Mucosa of rectum (tissue), 2 donors: ENCODE results near the gene C5orf58.
A peak's percentile ranks its signal among the peaks of the same experiment; 100 is the strongest.

Experiments
- H3K27ac ChIP-seq, 2 donors: one replicate each; pipeline ENCODE4 v1.7.0; 2013; ENCODE audit warnings: inconsistent platforms in 2 of 2, low read depth in 2 of 2, low read length in 2 of 2
- H3K27me3 ChIP-seq, 2 donors: one replicate each; pipeline ENCODE4 v1.7.0; 2013; ENCODE audit warnings: low read length in 2 of 2; ENCODE audit not compliant: control insufficient read depth in 2 of 2, insufficient read depth in 2 of 2
- H3K36me3 ChIP-seq, 2 donors: one replicate each; pipeline ENCODE4 v1.7.0; 2013; ENCODE audit warnings: low read length in 2 of 2; ENCODE audit not compliant: control insufficient read depth in 2 of 2, insufficient read depth in 2 of 2
- H3K4me1 ChIP-seq, 2 donors: one replicate each; pipeline ENCODE4 v1.7.0; 2013; ENCODE audit warnings: low read length in 2 of 2, mild to moderate bottlenecking in 1 of 2; ENCODE audit not compliant: control insufficient read depth in 2 of 2, insufficient read depth in 2 of 2
- H3K4me3 ChIP-seq, 2 donors: one replicate each; pipeline ENCODE4 v1.7.0; 2013; ENCODE audit warnings: low read length in 2 of 2
- H3K9ac ChIP-seq, 2 donors: one replicate each; pipeline ENCODE4 v1.7.0; 2013; ENCODE audit warnings: low read length in 2 of 2, low read depth in 1 of 2, mild to moderate bottlenecking in 1 of 2
- H3K9me3 ChIP-seq, 2 donors: one replicate each; pipeline ENCODE4 v1.7.0; 2013; ENCODE audit warnings: low read length in 2 of 2; ENCODE audit not compliant: control insufficient read depth in 2 of 2
- donor health status: healthy.
- donor health status: Normal muscosa, but diverticular disease.

The C5orf58 gene

GRCh38 chr5:170278611-170279458 is 46.0 kb downstream of the C5orf58 start:
- Histone ChIP-seq H3K27me3 (no peaks in the 10 kb centered on the region), H3K36me3 (peaks cover 0 to 3% of the 10 kb centered on the region in 2 donors), H3K4me1 (peaks cover 8 to 16% of the 10 kb centered on the region in 2 donors), H3K9me3 (no peaks in the 10 kb centered on the region), H3K9ac (peak overlapping the region in 1 of 2 donors; percentile 6), H3K27ac (peak overlapping the region in 1 of 2 donors; percentile 40), H3K4me3 (no peak overlapping the region)

GRCh38 chr5:170279459-170279817 is 46.7 kb downstream of the C5orf58 start:
- no peak overlapping the region for H3K4me3 ChIP-seq
- no peaks in the 10 kb centered on the region for H3K36me3 ChIP-seq
- peaks cover 8 to 16% of the 10 kb centered on the region in 2 donors for H3K4me1 ChIP-seq
- H3K9ac ChIP-seq: no peak overlapping the region
- no peaks in the 10 kb centered on the region for H3K9me3 ChIP-seq
- no peaks in the 10 kb centered on the region for H3K27me3 ChIP-seq
- H3K27ac ChIP-seq: peak overlapping the region in 1 of 2 donors; percentile 40

GRCh38 chr5:170280011-170280493 is 47.3 kb downstream of the C5orf58 start:
- H3K27me3 ChIP-seq: no peaks in the 10 kb centered on the region
- no peak overlapping the region for H3K9ac ChIP-seq
- H3K4me1 ChIP-seq: peaks cover 8 to 16% of the 10 kb centered on the region in 2 donors
- H3K27ac ChIP-seq: peak overlapping the region in 1 of 2 donors; percentile 13
- no peaks in the 10 kb centered on the region for H3K36me3 ChIP-seq
- no peak overlapping the region for H3K4me3 ChIP-seq
- H3K9me3 ChIP-seq: no peaks in the 10 kb centered on the region

GRCh38 chr5:170283296-170283695 is 50.5 kb downstream of the C5orf58 start:
- Histone ChIP-seq H3K27ac (no peak overlapping the region), H3K4me1 (peaks cover 9 to 10% of the 10 kb centered on the region in 2 donors), H3K27me3 (no peaks in the 10 kb centered on the region)

GRCh38 chr5:170284231-170284630 is 51.4 kb downstream of the C5orf58 start:
- Histone ChIP-seq H3K36me3 (no peaks in the 10 kb centered on the region), H3K27me3 (no peaks in the 10 kb centered on the region), H3K9me3 (no peaks in the 10 kb centered on the region), H3K27ac (no peak overlapping the region), H3K4me1 (peaks cover 6 to 8% of the 10 kb centered on the region in 2 donors), H3K4me3 (no peak overlapping the region), H3K9ac (no peak overlapping the region)

More at GRCh38 chr5:170283296-170283695, 50.5 kb downstream of the C5orf58 start:
- Histone ChIP-seq H3K9ac (no peak overlapping the region), H3K9me3 (no peaks in the 10 kb centered on the region), H3K4me3 (no peak overlapping the region), H3K36me3 (no peaks in the 10 kb centered on the region)

GRCh38 chr5:170285181-170285580 is 52.4 kb downstream of the C5orf58 start:
- Histone ChIP-seq H3K9me3 (no peaks in the 10 kb centered on the region), H3K4me1 (peaks cover 9 to 14% of the 10 kb centered on the region in 2 donors), H3K9ac (no peak overlapping the region), H3K4me3 (no peak overlapping the region), H3K36me3 (peaks cover 0 to 2% of the 10 kb centered on the region in 2 donors), H3K27me3 (no peaks in the 10 kb centered on the region), H3K27ac (no peak overlapping the region)

- H3K27ac ChIP-seq: no peak overlapping the region
- H3K9me3 ChIP-seq: no peaks in the 10 kb centered on the region
- H3K36me3 ChIP-seq: peaks cover 0 to 4% of the 10 kb centered on the region in 2 donors
- no peak overlapping the region for H3K9ac ChIP-seq
- no peaks in the 10 kb centered on the region for H3K27me3 ChIP-seq
- H3K4me1 ChIP-seq: peaks cover 11 to 15% of the 10 kb centered on the region in 2 donors
- no peak overlapping the region for H3K4me3 ChIP-seq
These were observed 53.7 kb downstream of the C5orf58 start for GRCh38 chr5:170286386-170286925.

DNA sequence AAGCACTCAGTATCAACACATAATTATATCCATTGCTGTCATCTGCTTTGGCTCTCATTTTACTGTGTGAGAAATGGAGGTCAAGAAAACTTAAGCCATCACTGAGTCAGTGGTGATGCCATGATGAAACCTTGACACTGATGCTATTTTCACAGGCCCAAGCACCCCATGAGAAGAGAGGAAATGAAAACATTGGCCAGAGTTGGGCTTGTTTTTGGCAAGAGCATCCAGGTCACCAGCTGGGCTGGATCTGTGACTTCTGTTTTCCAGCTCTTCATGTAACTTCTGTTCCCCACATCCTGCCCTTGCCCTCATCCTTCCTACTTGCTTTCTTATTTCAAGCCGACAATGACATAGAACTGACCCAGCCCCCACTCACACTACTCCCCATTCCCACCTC is 54.7 kb downstream of the C5orf58 start:
- H3K27me3 ChIP-seq: no peaks in the 10 kb centered on the region
- no peak overlapping the region for H3K9ac ChIP-seq
- H3K36me3 ChIP-seq: peaks cover 4% of the 10 kb centered on the region in 2 donors
- peaks cover 11 to 17% of the 10 kb centered on the region in 2 donors for H3K4me1 ChIP-seq
- peak overlapping the region in 1 of 2 donors; percentile 18 for H3K27ac ChIP-seq
- H3K9me3 ChIP-seq: no peaks in the 10 kb centered on the region
- H3K4me3 ChIP-seq: no peak overlapping the region

GRCh38 chr5:170288151-170288550 is 55.4 kb downstream of the C5orf58 start:
- peak overlapping the region in 1 of 2 donors; percentile 20 for H3K27ac ChIP-seq
- no peaks in the 10 kb centered on the region for H3K9me3 ChIP-seq
- peaks cover 11 to 17% of the 10 kb centered on the region in 2 donors for H3K4me1 ChIP-seq
- peaks cover 4% of the 10 kb centered on the region in 2 donors for H3K36me3 ChIP-seq
- H3K27me3 ChIP-seq: no peaks in the 10 kb centered on the region
- H3K4me3 ChIP-seq: no peak overlapping the region
- H3K9ac ChIP-seq: no peak overlapping the region

DNA sequence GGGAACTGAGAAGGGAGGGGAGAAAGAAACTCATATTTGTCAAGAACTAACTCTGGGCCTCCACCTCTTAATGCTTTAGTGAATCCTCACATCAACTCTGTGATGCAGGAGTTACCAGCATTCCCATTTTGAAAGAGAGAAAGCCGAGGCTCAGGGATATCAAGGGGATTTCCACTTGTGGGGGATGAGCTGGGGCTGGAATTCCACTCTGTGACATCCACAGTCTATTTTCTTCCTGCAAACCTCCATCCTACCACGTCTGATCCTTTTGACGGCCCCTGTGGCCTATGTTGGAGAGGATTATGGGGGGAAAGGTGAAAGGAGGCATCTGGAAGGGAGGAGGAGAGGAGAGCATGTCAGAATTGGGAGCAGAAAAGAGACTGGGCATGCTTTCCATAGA is 55.8 kb downstream of the C5orf58 start:
- Histone ChIP-seq H3K27me3 (no peaks in the 10 kb centered on the region), H3K36me3 (peaks cover 4% of the 10 kb centered on the region in 2 donors), H3K4me1 (peaks cover 11 to 17% of the 10 kb centered on the region in 2 donors), H3K4me3 (no peak overlapping the region), H3K9me3 (no peaks in the 10 kb centered on the region), H3K9ac (no peak overlapping the region), H3K27ac (peak overlapping the region in 1 of 2 donors; percentile 20)
